Hepatocyte (in vitro differentiated cells): ENCODE results near the gene TMEM145. TPM values are rescaled to one million over a fixed set of nuclear protein-coding genes. Genes with fewer than 3 reads are reported as not detected.

ENCODE experiments used
- DNase-seq: peaks from one replicate; pipeline ENCODE4 v3.0.0-alpha.2; 2016; ENCODE audit warnings: low spot score
- H2AFZ ChIP-seq: fragments of 200-600 bp; sonication (generic); 2 replicates; pipeline ENCODE4 v1.6.0; 2016; ENCODE audit warnings: antibody characterized with exemption, mild to moderate bottlenecking
- H3K27ac ChIP-seq: fragments of 200-600 bp; sonication (generic); 2 replicates; pipeline ENCODE4 v1.5.1; 2016; ENCODE audit warnings: mild to moderate bottlenecking
- H3K27me3 ChIP-seq: fragments of 200-600 bp; sonication (generic); 2 replicates; pipeline ENCODE4 v1.6.1; 2016
- H3K36me3 ChIP-seq: fragments of 200-600 bp; sonication (generic); replicated peaks from 2 replicates; pipeline ENCODE4 v1.5.1; 2016; ENCODE audit warnings: low read depth; ENCODE audit not compliant: insufficient read depth
- H3K4me1 ChIP-seq: fragments of 200-600 bp; sonication (generic); 2 replicates; pipeline ENCODE4 v1.5.1; 2016; ENCODE audit warnings: mild to moderate bottlenecking, moderate library complexity; ENCODE audit not compliant: insufficient read depth
- H3K4me2 ChIP-seq: fragments of 200-600 bp; sonication (generic); 2 replicates; pipeline ENCODE4 v1.6.0; 2016
- H3K4me3 ChIP-seq: fragments of 200-600 bp; sonication (generic); 2 replicates; pipeline ENCODE4 v1.5.1; 2016; ENCODE audit warnings: mild to moderate bottlenecking
- H3K79me2 ChIP-seq: fragments of 200-600 bp; sonication (generic); 2 replicates; pipeline ENCODE4 v1.6.0; 2017; ENCODE audit warnings: mild to moderate bottlenecking
- H3K9me2 ChIP-seq: fragments of 200-600 bp; sonication (generic); replicated peaks from 2 replicates; pipeline ENCODE4 v1.6.0; 2017; ENCODE audit warnings: mild to moderate bottlenecking; ENCODE audit not compliant: insufficient read depth
- H3K9me3 ChIP-seq: fragments of 200-600 bp; sonication (generic); 2 replicates; pipeline ENCODE4 v1.5.1; 2016; ENCODE audit warnings: low read depth, mild to moderate bottlenecking
- H4K20me1 ChIP-seq: fragments of 200-600 bp; sonication (generic); 2 replicates; pipeline ENCODE4 v1.6.0; 2016; ENCODE audit warnings: mild to moderate bottlenecking; ENCODE audit not compliant: insufficient read depth, poor library complexity, severe bottlenecking
- EZH2 ChIP-seq: fragments of 200-600 bp; sonication (generic); IDR thresholded peaks from 2 replicates; pipeline ENCODE4 v1.6.1; 2016; ENCODE audit warnings: antibody characterized with exemption, mild to moderate bottlenecking, borderline replicate concordance
- EZH2phosphoT487 ChIP-seq: fragments of 200-600 bp; sonication (generic); IDR thresholded peaks from one replicate; pipeline ENCODE4 v1.6.1; 2018; ENCODE audit warnings: antibody characterized with exemption, mild to moderate bottlenecking, low read depth, moderate library complexity; ENCODE audit not compliant: unreplicated experiment, severe bottlenecking
- WGBS: methylation state at CpG from one replicate; pipeline ENCODE4 v1.1.6; 2016; ENCODE audit warnings: low lambda C conversion rate; ENCODE audit errors: missing lambda C conversion rate; 5-methylcytosine and 5-hydroxymethylcytosine counted together
- polyA plus RNA-seq: library from polyadenylated mRNA; unstranded; fragments of >200 nt; fragmentation: Nextera tagmentation; extraction: Ambion mirVana; gene quantifications from 2 replicates; pipeline ENCODE4 v1.2.1, GENCODE V29; 2016
- total RNA-seq: library from RNA; depleted of rRNA; stranded (reverse); fragments of >200 nt; gene quantifications from 2 replicates; pipeline ENCODE4 v1.2.3, GENCODE V29; 2014
- TF ChIP-seq, protein P1 (sequence below): fragments of 200-600 bp; sonication (generic); IDR thresholded peaks from 2 replicates; pipeline ENCODE4 v1.5.1; 2016; ENCODE audit warnings: antibody characterized with exemption, mild to moderate bottlenecking; ENCODE audit not compliant: poor library complexity

TMEM145 gene
- total and polyA plus RNA-seq, 2 experiments from 2014 or later = 0.40 TPM; not detected in 1

DNA sequence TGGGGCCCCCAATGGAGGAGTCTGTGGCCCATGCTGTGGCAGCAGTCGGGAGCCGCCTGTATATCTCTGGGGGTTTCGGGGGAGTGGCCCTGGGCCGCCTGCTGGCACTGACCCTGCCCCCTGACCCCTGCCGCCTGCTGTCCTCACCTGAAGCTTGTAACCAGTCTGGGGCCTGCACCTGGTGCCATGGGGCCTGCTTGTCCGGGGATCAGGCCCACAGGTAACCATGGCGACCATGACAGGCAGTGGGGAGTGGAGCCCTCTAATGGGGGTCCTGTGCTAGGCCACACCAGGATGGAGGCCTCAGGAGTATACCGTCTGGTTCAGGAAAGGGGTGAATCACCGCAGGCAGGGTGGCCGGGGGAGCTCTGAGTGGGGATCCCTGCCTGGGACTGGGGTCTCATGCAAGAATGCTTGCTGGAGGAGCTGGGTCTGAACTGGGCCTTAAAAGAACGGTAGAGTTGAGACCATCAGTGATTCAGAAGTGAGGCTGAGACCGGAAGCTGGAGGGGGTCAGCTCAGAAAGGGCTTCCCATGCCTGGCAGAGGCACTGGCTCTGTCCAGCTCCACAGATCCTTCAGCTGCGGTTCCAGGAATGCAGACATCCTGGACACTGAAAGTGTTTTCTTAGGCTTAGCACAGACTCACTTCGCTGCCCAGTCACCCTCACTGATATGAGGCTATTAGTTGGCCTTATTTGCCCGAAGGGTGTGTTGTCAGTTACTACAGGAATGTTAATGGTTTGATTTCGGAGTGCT lies 47.9 kb downstream of the TMEM145 start:
- H3K79me2 ChIP-seq = no peaks in the 10 kb centered on the region
- H3K9me2 ChIP-seq = no peaks in the 10 kb centered on the region
- H3K27me3 ChIP-seq = no peaks in the 10 kb centered on the region
- TF ChIP-seq EZH2phosphoT487 = no peak
- TF ChIP-seq, protein P1, sequence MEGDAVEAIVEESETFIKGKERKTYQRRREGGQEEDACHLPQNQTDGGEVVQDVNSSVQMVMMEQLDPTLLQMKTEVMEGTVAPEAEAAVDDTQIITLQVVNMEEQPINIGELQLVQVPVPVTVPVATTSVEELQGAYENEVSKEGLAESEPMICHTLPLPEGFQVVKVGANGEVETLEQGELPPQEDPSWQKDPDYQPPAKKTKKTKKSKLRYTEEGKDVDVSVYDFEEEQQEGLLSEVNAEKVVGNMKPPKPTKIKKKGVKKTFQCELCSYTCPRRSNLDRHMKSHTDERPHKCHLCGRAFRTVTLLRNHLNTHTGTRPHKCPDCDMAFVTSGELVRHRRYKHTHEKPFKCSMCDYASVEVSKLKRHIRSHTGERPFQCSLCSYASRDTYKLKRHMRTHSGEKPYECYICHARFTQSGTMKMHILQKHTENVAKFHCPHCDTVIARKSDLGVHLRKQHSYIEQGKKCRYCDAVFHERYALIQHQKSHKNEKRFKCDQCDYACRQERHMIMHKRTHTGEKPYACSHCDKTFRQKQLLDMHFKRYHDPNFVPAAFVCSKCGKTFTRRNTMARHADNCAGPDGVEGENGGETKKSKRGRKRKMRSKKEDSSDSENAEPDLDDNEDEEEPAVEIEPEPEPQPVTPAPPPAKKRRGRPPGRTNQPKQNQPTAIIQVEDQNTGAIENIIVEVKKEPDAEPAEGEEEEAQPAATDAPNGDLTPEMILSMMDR = no peak
- TF ChIP-seq EZH2 = no peak
- H3K4me1 ChIP-seq = no peaks in the 10 kb centered on the region
- 86% methylated on average over 16 of the region's 16 CpGs for WGBS
- DNase-seq = no peak
- H3K27ac ChIP-seq = no peak overlapping the region
- no peaks in the 10 kb centered on the region for H3K9me3 ChIP-seq
- H3K36me3 ChIP-seq = no peaks in the 10 kb centered on the region
- H2AFZ ChIP-seq = no peak overlapping the region
- no peak overlapping the region for H3K4me2 ChIP-seq
- H3K4me3 ChIP-seq = no peak overlapping the region
- H4K20me1 ChIP-seq = no peaks in the 10 kb centered on the region

DNA sequence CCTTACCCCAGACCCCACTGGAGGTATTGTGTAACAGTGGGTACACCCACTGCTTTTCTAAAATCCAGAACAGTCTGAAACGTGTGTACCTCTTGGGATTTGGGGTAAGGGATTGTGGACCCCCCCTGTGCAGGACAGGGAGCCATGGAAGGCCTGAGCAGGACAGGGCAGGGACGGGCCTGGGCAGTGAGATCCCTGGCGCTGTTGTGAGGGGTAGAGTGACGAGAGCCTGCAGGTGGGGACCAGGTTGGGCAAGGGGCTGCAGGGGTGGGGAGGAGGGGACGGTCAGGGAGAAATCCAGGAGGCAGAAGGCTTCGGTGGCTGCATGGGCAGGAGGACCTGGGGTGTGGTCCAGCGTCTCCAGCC lies 48.4 kb downstream of the TMEM145 start:
- Histone ChIP-seq H4K20me1 (no peaks in the 10 kb centered on the region), H2AFZ (no peak overlapping the region), H3K36me3 (no peaks in the 10 kb centered on the region), H3K4me3 (no peak overlapping the region), H3K9me2 (no peaks in the 10 kb centered on the region), H3K9me3 (no peaks in the 10 kb centered on the region), H3K27ac (no peak overlapping the region), H3K27me3 (no peaks in the 10 kb centered on the region), H3K4me1 (no peaks in the 10 kb centered on the region), H3K4me2 (no peak overlapping the region), H3K79me2 (no peaks in the 10 kb centered on the region)
- TF ChIP-seq EZH2phosphoT487 (no peak), EZH2 (no peak)
- TF ChIP-seq, protein P1 = no peak
- no peak for DNase-seq
- WGBS = 94% methylated on average over 5 of the region's 7 CpGs

DNA sequence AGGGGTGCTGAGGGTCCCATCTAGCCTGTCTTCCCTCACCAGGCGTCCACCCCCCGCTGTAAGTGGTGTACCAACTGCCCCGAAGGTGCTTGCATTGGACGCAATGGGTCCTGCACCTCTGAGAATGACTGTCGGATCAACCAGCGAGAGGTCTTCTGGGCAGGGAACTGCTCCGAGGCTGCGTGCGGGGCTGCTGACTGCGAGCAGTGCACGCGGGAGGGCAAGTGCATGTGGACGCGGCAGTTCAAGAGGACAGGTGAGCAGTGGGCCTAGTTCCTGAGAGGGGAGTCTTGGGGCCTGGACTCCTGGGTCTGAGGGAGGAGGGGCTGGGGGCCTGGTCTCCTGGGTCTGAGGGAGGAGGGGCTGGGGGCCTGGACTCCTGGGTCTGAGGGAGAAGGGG lies 49.2 kb downstream of the TMEM145 start:
- Histone ChIP-seq H3K27ac (no peak overlapping the region), H3K79me2 (no peaks in the 10 kb centered on the region), H4K20me1 (no peaks in the 10 kb centered on the region), H3K4me3 (no peak overlapping the region), H3K9me2 (no peaks in the 10 kb centered on the region), H2AFZ (no peak overlapping the region), H3K9me3 (no peaks in the 10 kb centered on the region), H3K36me3 (no peaks in the 10 kb centered on the region), H3K4me1 (no peaks in the 10 kb centered on the region), H3K27me3 (no peaks in the 10 kb centered on the region), H3K4me2 (no peak overlapping the region)
- WGBS = 97% methylated on average over 14 of the region's 14 CpGs
- TF ChIP-seq EZH2 = no peak
- TF ChIP-seq, protein P1 = no peak
- no peak for TF ChIP-seq EZH2phosphoT487
- DNase-seq = peak; percentile 2
